ENCODE data around the gene SVEP1.

The SVEP1 gene

GRCh38 chr9:110356639-110357395, 222.7 kb downstream of the SVEP1 start:
- DNase-seq, result no peak

- DNase-seq, result no peak
Measured at GRCh38 chr9:110355911-110356310, 223.6 kb downstream of the SVEP1 start.

- DNase-seq, result no peak
Measured at GRCh38 chr9:110351009-110351467, 228.5 kb downstream of the SVEP1 start.

- DNase-seq, result no peak
Measured at GRCh38 chr9:110346325-110346724, 233.2 kb downstream of the SVEP1 start.

- no peak for DNase-seq
Measured at GRCh38 chr9:110344821-110345220, 234.7 kb downstream of the SVEP1 start.

GRCh38 chr9:110343551-110343950, 236.0 kb downstream of the SVEP1 start:
- DNase-seq, result no peak

- DNase-seq, result no peak
Measured at GRCh38 chr9:110340306-110340705, 239.2 kb downstream of the SVEP1 start.

- no peak for DNase-seq
Measured at GRCh38 chr9:110338143-110338542, 241.4 kb downstream of the SVEP1 start.

GRCh38 chr9:110337727-110338126, 241.8 kb downstream of the SVEP1 start, which contains the start of gene TXNDC8:
Gene TXNDC8 (minus strand): TSS chr9:110337863.
- no peak for DNase-seq

- no peak for DNase-seq
Measured at GRCh38 chr9:110336363-110336762, 243.2 kb downstream of the SVEP1 start.

GRCh38 chr9:110334871-110335270, 244.7 kb downstream of the SVEP1 start:
- no peak for DNase-seq

- no peak for DNase-seq
Measured at GRCh38 chr9:110334183-110334582, 245.4 kb downstream of the SVEP1 start.

GRCh38 chr9:110332766-110333165, 246.8 kb downstream of the SVEP1 start:
- DNase-seq, result no peak

- DNase-seq, result no peak
Measured at GRCh38 chr9:110330484-110331105, 248.9 kb downstream of the SVEP1 start.

- no peak for DNase-seq
Measured at GRCh38 chr9:110329639-110330230, 249.8 kb downstream of the SVEP1 start.

GRCh38 chr9:110328763-110329162, 250.8 kb downstream of the SVEP1 start:
- DNase-seq, result no peak

GRCh38 chr9:110327716-110328115, 251.8 kb downstream of the SVEP1 start:
- no peak for DNase-seq

GRCh38 chr9:110323818-110324217, 255.7 kb downstream of the SVEP1 start:
- DNase-seq, result no peak

- no peak for DNase-seq
Measured at GRCh38 chr9:110320651-110321445, 258.7 kb downstream of the SVEP1 start.

GRCh38 chr9:110319781-110320492, 259.6 kb downstream of the SVEP1 start:
- DNase-seq, result no peak

GRCh38 chr9:110317911-110318310, 261.6 kb downstream of the SVEP1 start:
- DNase-seq, result no peak

GRCh38 chr9:110316261-110317075, 263.1 kb downstream of the SVEP1 start:
- DNase-seq, result no peak

Data from NCI-H2081 treated with DMSO at 0.1 percent for 48 hours (cell line).